CD14-positive monocyte (primary cell): ENCODE results near the gene RELT. TPM values are rescaled to one million over a fixed set of nuclear protein-coding genes. Genes with fewer than 3 reads are reported as not detected.

Experiments
- DNase-seq, 3 donors: peaks; one replicate each; pipeline ENCODE4 v3.0.0-alpha.2; 2011 to 2022
- H2AFZ ChIP-seq: 2 replicates; pipeline ENCODE4 v1.6.0; 2012; ENCODE audit warnings: mild to moderate bottlenecking, low read depth, low read length, inconsistent platforms; ENCODE audit not compliant: insufficient read depth, poor library complexity, severe bottlenecking
- H3K27ac ChIP-seq, 2 donors: 1 replicate in 1 of 2; 2 replicates in 1 of 2; pipeline ENCODE4 v1.5.1; 2012 to 2013; ENCODE audit warnings: low read length in 2 of 2, control low read depth in 1 of 2, inconsistent platforms in 1 of 2, low read depth in 1 of 2, mild to moderate bottlenecking in 1 of 2
- H3K27me3 ChIP-seq, 2 donors: one replicate each; pipeline versions ENCODE4 v1.6.0 to v1.6.1; 2011 to 2013; ENCODE audit warnings: low read length in 2 of 2; ENCODE audit not compliant: control insufficient read depth in 2 of 2, insufficient read depth in 2 of 2
- H3K36me3 ChIP-seq, 2 donors: replicated peaks in 1 of 2; 1 replicate in 1 of 2; 2 replicates in 1 of 2; pipeline versions ENCODE4 v1.5.1 to v1.6.1; 2012 to 2013; ENCODE audit warnings: low read length in 2 of 2, control low read depth in 1 of 2, inconsistent platforms in 1 of 2, mild to moderate bottlenecking in 1 of 2; ENCODE audit not compliant: insufficient read depth in 2 of 2, control insufficient read depth in 1 of 2
- H3K4me1 ChIP-seq, 2 donors: 1 replicate in 1 of 2; 2 replicates in 1 of 2; pipeline versions ENCODE4 v1.5.1 to v1.6.1; 2012 to 2013; ENCODE audit warnings: low read length in 2 of 2, control low read depth in 1 of 2, inconsistent platforms in 1 of 2, mild to moderate bottlenecking in 1 of 2, moderate library complexity in 1 of 2; ENCODE audit not compliant: insufficient read depth in 2 of 2, control insufficient read depth in 1 of 2
- H3K4me2 ChIP-seq: replicated peaks from 2 replicates; pipeline ENCODE3; 2012; ENCODE audit warnings: low read length, moderate library complexity, mild to moderate bottlenecking; ENCODE audit not compliant: poor library complexity, severe bottlenecking; ENCODE audit errors: extremely low read depth
- H3K4me3 ChIP-seq, 3 experiments: fragments of 200-600 bp in 1 of 3; sonication (generic) in 1 of 3; replicated peaks in 1 of 3; 1 replicate in 2 of 3; 2 replicates in 1 of 3; pipeline ENCODE4 v1.5.1; 2011 to 2013; ENCODE audit warnings: low read length in 3 of 3, mild to moderate bottlenecking in 3 of 3, control low read depth in 2 of 3, low read depth in 2 of 3, inconsistent platforms in 1 of 3, moderate library complexity in 1 of 3
- H3K79me2 ChIP-seq: 2 replicates; pipeline ENCODE4 v1.6.0; 2012; ENCODE audit warnings: mild to moderate bottlenecking, control low read depth, inconsistent platforms, low read length, moderate library complexity; ENCODE audit not compliant: insufficient read depth
- H3K9ac ChIP-seq: 2 replicates; pipeline ENCODE4 v1.6.0; 2017; ENCODE audit warnings: low read length, mild to moderate bottlenecking; ENCODE audit not compliant: insufficient read depth, poor library complexity, severe bottlenecking
- H3K9me3 ChIP-seq, 2 donors: replicated peaks in 1 of 2; 1 replicate in 1 of 2; 2 replicates in 1 of 2; pipeline versions ENCODE4 v1.5.1 to v1.6.1; 2012 to 2013; ENCODE audit warnings: low read length in 2 of 2, control low read depth in 1 of 2; ENCODE audit not compliant: control insufficient read depth in 1 of 2, insufficient read depth in 1 of 2
- H4K20me1 ChIP-seq: 2 replicates; pipeline ENCODE4 v1.6.0; 2012; ENCODE audit warnings: mild to moderate bottlenecking, low read length, control low read depth, moderate library complexity; ENCODE audit not compliant: insufficient read depth
- H3K27ac Mint-ChIP-seq, 7 donors: one replicate each; pipeline ENCODE4 v1.8.0; 2020; ENCODE audit warnings: mild to moderate bottlenecking in 7 of 7, mixed read lengths in 7 of 7, moderate library complexity in 6 of 7, inconsistent platforms in 2 of 7
- H3K27me3 Mint-ChIP-seq, 3 donors: one replicate each; pipeline ENCODE4 v1.8.0; 2021 to 2022; ENCODE audit warnings: low read depth in 3 of 3, mild to moderate bottlenecking in 3 of 3, mixed read lengths in 3 of 3, moderate library complexity in 3 of 3, inconsistent platforms in 1 of 3
- H3K36me3 Mint-ChIP-seq, 2 donors: one replicate each; pipeline ENCODE4 v1.8.0; 2020; ENCODE audit warnings: mixed read lengths in 2 of 2, inconsistent platforms in 1 of 2, mild to moderate bottlenecking in 1 of 2
- H3K4me1 Mint-ChIP-seq: one replicate; pipeline ENCODE4 v1.8.0; 2020; ENCODE audit warnings: mild to moderate bottlenecking, mixed read lengths
- H3K4me3 Mint-ChIP-seq, 2 donors: one replicate each; pipeline ENCODE4 v1.8.0; 2020; ENCODE audit warnings: mild to moderate bottlenecking in 2 of 2, mixed read lengths in 2 of 2, moderate library complexity in 1 of 2
- H3K9me3 Mint-ChIP-seq, 7 donors: one replicate each; pipeline ENCODE4 v1.8.0; 2020 to 2022; ENCODE audit warnings: mixed read lengths in 7 of 7, mild to moderate bottlenecking in 6 of 7, moderate library complexity in 6 of 7, inconsistent platforms in 2 of 7
- CTCF ChIP-seq: fragments of 200-600 bp; IDR thresholded peaks from one replicate; pipeline ENCODE4 v1.8.0; 2022; ENCODE audit warnings: antibody characterized with exemption, mild to moderate bottlenecking
- WGBS: methylation state at CpG from one replicate; pipeline ENCODE4 v1.1.5; 2013; ENCODE audit warnings: missing lambda C conversion rate; ENCODE audit not compliant: insufficient coverage; 5-methylcytosine and 5-hydroxymethylcytosine counted together
- intact Hi-C, 2 donors: fragments of 100-400 bp; cut with micrococcal nuclease; formaldehyde crosslinking; loops; one replicate each; pipeline versions ENCODE4 v1.15.0 to v1.15.1; 2023
- polyA plus RNA-seq, 3 donors: library from polyadenylated mRNA; depleted of rRNA in 1 of 3; unstranded in 2 of 3; stranded (reverse) in 1 of 3; fragments of 300-500 nt in 2 of 3; fragments of >200 nt in 1 of 3; fragmentation: Illumina TruSeq in 2 of 3; gene quantifications; 1 replicate in 2 of 3; 2 replicates in 1 of 3; pipeline ENCODE4 v1.2.3, GENCODE V29; 2012 to 2021

RELT gene
- polyA plus RNA-seq, 3 donors = 16.4 to 265 (median 27.3) TPM

- DNase-seq = no peak
- Mint-ChIP-seq H3K4me3 (no peak overlapping the region), H3K9me3 (no peaks in the 10 kb centered on the region), H3K36me3 (peaks cover 79 to 92% of the 10 kb centered on the region in 2 donors), H3K27me3 (peaks cover 0 to 3% (median 0%) of the 10 kb centered on the region in 3 donors), H3K27ac (peak overlapping the region in 6 of 7 donors; percentile 69 to 93 (median 81)), H3K4me1 (peaks cover 50% of the 10 kb centered on the region)
- Histone ChIP-seq H4K20me1 (peaks cover 100% of the 10 kb centered on the region), H3K9ac (no peak overlapping the region), H2AFZ (no peak overlapping the region), H3K27me3 (no peaks in the 10 kb centered on the region), H3K4me1 (peaks cover 42 to 60% of the 10 kb centered on the region in 2 donors), H3K4me3 (no peak overlapping the region), H3K79me2 (peaks cover 94% of the 10 kb centered on the region), H3K36me3 (peaks cover 84 to 86% of the 10 kb centered on the region in 2 donors), H3K9me3 (no peaks in the 10 kb centered on the region), H3K4me2 (no peak overlapping the region), H3K27ac (peak overlapping the region; percentile 61 to 63)
- no peak for TF ChIP-seq CTCF
- intact Hi-C loops = loop anchor here (1.0 to 10.0 kb wide), 2 partner anchors 41 to 88 kb away; partner anchors contain the start of gene ARHGEF17 (in 1 of the 2)
- 94% methylated on average over 31 of the region's 31 CpGs for WGBS
These were observed 16.2 kb downstream of the RELT start for GRCh38 chr11:73392108-73393010.

- peak overlapping the region; percentile 61 to 63 for H3K27ac ChIP-seq
These were observed 16.8 kb downstream of the RELT start for GRCh38 chr11:73393011-73393380.

More at GRCh38 chr11:73393011-73393380, 16.8 kb downstream of the RELT start:
- Histone ChIP-seq H3K79me2 (peaks cover 88% of the 10 kb centered on the region), H3K9me3 (no peaks in the 10 kb centered on the region), H3K4me2 (no peak overlapping the region), H3K27me3 (no peaks in the 10 kb centered on the region), H3K4me3 (no peak overlapping the region), H3K36me3 (peaks cover 89 to 90% of the 10 kb centered on the region in 2 donors), H3K4me1 (peaks cover 36 to 53% of the 10 kb centered on the region in 2 donors), H4K20me1 (peaks cover 100% of the 10 kb centered on the region), H2AFZ (no peak overlapping the region), H3K9ac (no peak overlapping the region)
- 64% methylated on average over 7 of the region's 7 CpGs for WGBS
- H3K27me3 Mint-ChIP-seq = peaks cover 0 to 3% (median 0%) of the 10 kb centered on the region in 3 donors
- peak overlapping the region; percentile 69 to 93 (median 81) for H3K27ac Mint-ChIP-seq
- peaks cover 43% of the 10 kb centered on the region for H3K4me1 Mint-ChIP-seq
- H3K9me3 Mint-ChIP-seq = no peaks in the 10 kb centered on the region
- H3K36me3 Mint-ChIP-seq = peaks cover 82 to 95% of the 10 kb centered on the region in 2 donors
- intact Hi-C loops = loop anchor here (1.0 to 10.0 kb wide), 2 partner anchors 42 to 88 kb away; partner anchors contain the start of gene ARHGEF17 (in 1 of the 2)
- H3K4me3 Mint-ChIP-seq = peak overlapping the region in 1 of 2 donors; percentile 37
- no peak for TF ChIP-seq CTCF
- no peak for DNase-seq
